ENCODE data around the gene INSYN2B.

DNA sequence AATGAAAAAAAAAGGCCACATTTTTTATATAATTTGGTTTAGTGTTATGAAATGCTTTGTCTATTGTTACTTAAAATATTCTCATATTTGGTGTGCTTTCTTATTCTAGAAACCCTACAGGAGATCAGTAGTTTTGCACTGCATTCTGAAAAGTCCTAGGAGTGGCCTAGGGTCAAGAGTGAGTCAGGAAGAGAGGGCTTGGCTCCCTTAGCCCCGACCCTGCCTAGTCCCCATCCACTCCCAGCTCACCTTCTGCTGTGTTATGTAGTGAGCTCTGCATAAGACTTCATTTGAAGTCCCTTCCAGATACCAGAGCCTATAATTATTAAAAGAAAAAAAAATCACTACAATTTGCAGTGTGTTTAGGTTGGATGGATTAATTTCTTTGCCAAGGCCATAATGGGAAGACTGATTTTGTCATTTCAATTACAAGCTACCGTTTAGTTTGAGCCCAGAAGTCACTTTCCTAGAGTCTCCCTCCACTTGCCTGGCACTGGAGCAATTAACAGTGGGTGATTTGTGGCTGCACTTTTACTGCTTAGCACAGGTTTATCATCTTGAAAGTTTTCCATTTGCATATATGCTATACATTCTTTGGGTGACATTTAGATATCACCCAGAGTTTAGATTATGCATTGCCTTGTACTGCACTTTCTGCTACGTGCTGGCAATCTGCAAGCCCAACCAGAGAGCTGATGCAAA lies 143.3 kb downstream of the INSYN2B start:
- no peak for TF ChIP-seq EP300 (IDR thresholded peaks at IDR 0.05)
- TF ChIP-seq, protein P1, sequence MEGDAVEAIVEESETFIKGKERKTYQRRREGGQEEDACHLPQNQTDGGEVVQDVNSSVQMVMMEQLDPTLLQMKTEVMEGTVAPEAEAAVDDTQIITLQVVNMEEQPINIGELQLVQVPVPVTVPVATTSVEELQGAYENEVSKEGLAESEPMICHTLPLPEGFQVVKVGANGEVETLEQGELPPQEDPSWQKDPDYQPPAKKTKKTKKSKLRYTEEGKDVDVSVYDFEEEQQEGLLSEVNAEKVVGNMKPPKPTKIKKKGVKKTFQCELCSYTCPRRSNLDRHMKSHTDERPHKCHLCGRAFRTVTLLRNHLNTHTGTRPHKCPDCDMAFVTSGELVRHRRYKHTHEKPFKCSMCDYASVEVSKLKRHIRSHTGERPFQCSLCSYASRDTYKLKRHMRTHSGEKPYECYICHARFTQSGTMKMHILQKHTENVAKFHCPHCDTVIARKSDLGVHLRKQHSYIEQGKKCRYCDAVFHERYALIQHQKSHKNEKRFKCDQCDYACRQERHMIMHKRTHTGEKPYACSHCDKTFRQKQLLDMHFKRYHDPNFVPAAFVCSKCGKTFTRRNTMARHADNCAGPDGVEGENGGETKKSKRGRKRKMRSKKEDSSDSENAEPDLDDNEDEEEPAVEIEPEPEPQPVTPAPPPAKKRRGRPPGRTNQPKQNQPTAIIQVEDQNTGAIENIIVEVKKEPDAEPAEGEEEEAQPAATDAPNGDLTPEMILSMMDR (IDR thresholded peaks at IDR 0.05): no peak

Data from gastroesophageal sphincter (tissue), 3 donors.